MCF 10A (cell line): Measurements from ENCODE around the gene PODNL1. TPM values are rescaled to one million over a fixed set of nuclear protein-coding genes. Genes with fewer than 3 reads are reported as not detected.
A peak's percentile ranks its signal among the peaks of the same experiment; 100 is the strongest.

ENCODE experiments used
- BruUV-seq: library from RNA; stranded (reverse); fragments of 400-500 nt; replicated peaks from 2 replicates; lab custom pipeline; 2021; lab: Mats Ljungman, UMichigan
- CTCF ChIA-PET: fragments of 300-600 bp; sonication (Branson Sonifier 250); formaldehyde crosslinking; extraction: SDS; loops from one replicate; lab custom pipeline; 2021; ENCODE audit warnings: antibody characterized with exemption, inconsistent platforms; lab: Yijun Ruan, JAX
- POLR2A ChIA-PET: fragments of 300-600, 350-650 bp; sonication (Branson Sonifier 250); formaldehyde crosslinking; extraction: SDS; loops from one replicate; lab custom pipeline; 2020; ENCODE audit warnings: antibody characterized with exemption, inconsistent platforms; lab: Yijun Ruan, JAX
- DNase-seq: peaks from one replicate; pipeline ENCODE4 v3.0.0-alpha.2; 2018; ENCODE audit not compliant: unreplicated experiment
- H3K27ac Mint-ChIP-seq: one replicate; pipeline ENCODE4 v1.8.0; 2022; ENCODE audit warnings: mild to moderate bottlenecking, low read depth, mixed read lengths; ENCODE audit not compliant: unreplicated experiment
- H3K27me3 Mint-ChIP-seq: one replicate; pipeline ENCODE4 v1.8.0; 2022; ENCODE audit warnings: mixed read lengths; ENCODE audit not compliant: insufficient read depth, unreplicated experiment
- H3K36me3 Mint-ChIP-seq: one replicate; pipeline ENCODE4 v1.8.0; 2022; ENCODE audit warnings: mild to moderate bottlenecking, moderate library complexity, mixed read lengths; ENCODE audit not compliant: insufficient read depth, unreplicated experiment
- H3K4me1 Mint-ChIP-seq: one replicate; pipeline ENCODE4 v1.8.0; 2022; ENCODE audit warnings: mixed read lengths; ENCODE audit not compliant: insufficient read depth, unreplicated experiment
- H3K4me3 Mint-ChIP-seq: one replicate; pipeline ENCODE4 v1.8.0; 2022; ENCODE audit warnings: mild to moderate bottlenecking, moderate library complexity, mixed read lengths; ENCODE audit not compliant: unreplicated experiment
- H3K9me3 Mint-ChIP-seq: one replicate; pipeline ENCODE4 v1.8.0; 2022; ENCODE audit warnings: mixed read lengths; ENCODE audit not compliant: unreplicated experiment
- CTCF ChIP-seq: fragments of 200-600 bp; IDR thresholded peaks from one replicate; pipeline ENCODE4 v1.8.0; 2022; ENCODE audit warnings: antibody characterized with exemption, mild to moderate bottlenecking; ENCODE audit not compliant: unreplicated experiment
- intact Hi-C: fragments of 100-400 bp; cut with micrococcal nuclease; formaldehyde crosslinking; loops from 2 replicates; pipeline ENCODE4 v1.14.1; 2022
- total RNA-seq: library from RNA; stranded (reverse); gene quantifications from 2 replicates; pipeline ENCODE4 v1.2.3, GENCODE V29; 2022

PODNL1 gene
- total RNA-seq, 1 experiment from 2014 or later: 0.51 TPM

GRCh38 chr19:13955662-13956364 is 17.6 kb upstream of the PODNL1 start:
- intact Hi-C loops: no loop called here
- peaks cover 40% of the 10 kb centered on the region for H3K36me3 Mint-ChIP-seq
- no peak overlapping the region for H3K27ac Mint-ChIP-seq
- no peak for TF ChIP-seq CTCF
- peaks cover 9% of the 10 kb centered on the region for H3K4me1 Mint-ChIP-seq
- H3K9me3 Mint-ChIP-seq: no peaks in the 10 kb centered on the region
- no peak for DNase-seq
- ChIA-PET CTCF (interaction anchor here (1.1 to 1.8 kb wide), 2 partner anchors 97 to 117 kb away, joined by 3 to 7 read pairs; partner anchors contain the start of gene MISP3), POLR2A (no interaction called here)
- no TSS peak for BruUV-seq
- no peak overlapping the region for H3K4me3 Mint-ChIP-seq
- no peaks in the 10 kb centered on the region for H3K27me3 Mint-ChIP-seq

GRCh38 chr19:13954185-13954584 is 16.0 kb upstream of the PODNL1 start:
- DNase-seq: no peak
- peaks cover 24% of the 10 kb centered on the region for H3K36me3 Mint-ChIP-seq
- ChIA-PET POLR2A (no interaction called here), CTCF (interaction anchor here (0.6 to 1.8 kb wide), 7 partner anchors 43 to 552 kb away, joined by 3 to 7 read pairs (median 3); partner anchors contain the start of gene MISP3)
- peaks cover 9% of the 10 kb centered on the region for H3K4me1 Mint-ChIP-seq
- no peak for TF ChIP-seq CTCF
- no peaks in the 10 kb centered on the region for H3K27me3 Mint-ChIP-seq
- no peak overlapping the region for H3K4me3 Mint-ChIP-seq
- H3K27ac Mint-ChIP-seq: no peak overlapping the region
- BruUV-seq: no TSS peak
- H3K9me3 Mint-ChIP-seq: no peaks in the 10 kb centered on the region
- intact Hi-C loops: no loop called here

GRCh38 chr19:13952931-13953531 is 14.8 kb upstream of the PODNL1 start:
- H3K9me3 Mint-ChIP-seq: no peaks in the 10 kb centered on the region
- H3K27ac Mint-ChIP-seq: peak overlapping the region; percentile 63
- no peaks in the 10 kb centered on the region for H3K27me3 Mint-ChIP-seq
- no TSS peak for BruUV-seq
- ChIA-PET CTCF (interaction anchor here (0.6 to 1.5 kb wide), 10 partner anchors 11 to 182 kb away, joined by 3 to 5 read pairs (median 3); no protein-coding TSS in a partner anchor), POLR2A (interaction anchor here (0.6 to 2.7 kb wide), 10 partner anchors 19 to 428 kb away, joined by 3 to 12 read pairs (median 3); partner anchors contain the start of genes ADGRE5, IL27RA and RFX1)
- DNase-seq: peak; percentile 71
- intact Hi-C loops: loop anchor here (2.0 kb wide), 1 partner anchor 72 kb away; no protein-coding TSS in a partner anchor
- H3K36me3 Mint-ChIP-seq: peaks cover 20% of the 10 kb centered on the region
- H3K4me1 Mint-ChIP-seq: peaks cover 9% of the 10 kb centered on the region
- peak overlapping the region; percentile 89 for H3K4me3 Mint-ChIP-seq
- no peak for TF ChIP-seq CTCF
